HG03342 (cell line): ENCODE data around the gene ZIC1.

Experiments used
- ATAC-seq: cut with Tn5 transposase; IDR thresholded peaks from one replicate; pipeline ENCODE4 v1.9.1; 2021; ENCODE audit warnings: mild to moderate bottlenecking, moderate library complexity; ENCODE audit not compliant: unreplicated experiment

Gene ZIC1

GRCh38 chr3:147379651-147380050 is 29.5 kb upstream of the ZIC1 start:
- no peak for ATAC-seq

GRCh38 chr3:147380387-147380951 is 28.7 kb upstream of the ZIC1 start:
- ATAC-seq = no peak

GRCh38 chr3:147380977-147381376 is 28.2 kb upstream of the ZIC1 start:
- no peak for ATAC-seq

GRCh38 chr3:147381596-147381995 is 27.6 kb upstream of the ZIC1 start:
- ATAC-seq = no peak

GRCh38 chr3:147383617-147384016 is 25.5 kb upstream of the ZIC1 start:
- no peak for ATAC-seq

- peak; percentile 59 for ATAC-seq
These were observed 24.7 kb upstream of the ZIC1 start for GRCh38 chr3:147384210-147385058.

GRCh38 chr3:147385059-147386012 is 23.8 kb upstream of the ZIC1 start:
- no peak for ATAC-seq

- ATAC-seq = no peak
These were observed 21.8 kb upstream of the ZIC1 start for GRCh38 chr3:147387291-147387884.

- ATAC-seq = no peak
These were observed 21.1 kb upstream of the ZIC1 start for GRCh38 chr3:147387885-147388699.

- no peak for ATAC-seq
These were observed 20.2 kb upstream of the ZIC1 start for GRCh38 chr3:147388700-147389580.

- no peak for ATAC-seq
These were observed 19.4 kb upstream of the ZIC1 start for GRCh38 chr3:147389717-147390116.

GRCh38 chr3:147390589-147391569 is 18.3 kb upstream of the ZIC1 start:
- ATAC-seq = no peak

- ATAC-seq = no peak
These were observed 17.2 kb upstream of the ZIC1 start for GRCh38 chr3:147391781-147392624.

GRCh38 chr3:147392625-147392946 is 16.6 kb upstream of the ZIC1 start:
- ATAC-seq = no peak

GRCh38 chr3:147393261-147393942 is 15.8 kb upstream of the ZIC1 start:
- ATAC-seq = no peak

GRCh38 chr3:147393943-147394883 is 15.0 kb upstream of the ZIC1 start:
- no peak for ATAC-seq
